Lung (tissue), 12 donors: Measurements from ENCODE around the gene IRF8. TPM values are rescaled to one million over a fixed set of nuclear protein-coding genes. Genes with fewer than 3 reads are reported as not detected.
"Not testable (repeated sequence)": the region's sequence is repeated elsewhere in the genome, so short reads cannot be mapped to it uniquely, and the experiment has no call there.

Source experiments
- ATAC-seq: fragments of 200-7000 bp; cut with Tn5 transposase; one replicate; pipeline ENCODE4 v1.9.1; 2020; ENCODE audit warnings: moderate number of reproducible peaks; ENCODE audit not compliant: insufficient read depth, low FRiP score
- DNase-seq, 3 donors: peaks; one replicate each; pipeline ENCODE4 v3.0.0-alpha.2; 2013 to 2017
- H3K27ac ChIP-seq, 2 donors: one replicate each; pipeline ENCODE4 v1.5.1; 2013; ENCODE audit warnings: mild to moderate bottlenecking in 2 of 2, moderate library complexity in 2 of 2, control low read depth in 1 of 2, inconsistent platforms in 1 of 2, low read depth in 1 of 2, low read length in 1 of 2
- H3K27me3 ChIP-seq, 3 donors: one replicate each; pipeline ENCODE4 v1.5.1; 2013; ENCODE audit warnings: low read length in 2 of 3; ENCODE audit not compliant: control insufficient read depth in 3 of 3, insufficient read depth in 3 of 3
- H3K36me3 ChIP-seq, 4 donors: one replicate each; pipeline ENCODE4 v1.5.1; 2013; ENCODE audit warnings: low read length in 4 of 4, mild to moderate bottlenecking in 1 of 4, moderate library complexity in 1 of 4; ENCODE audit not compliant: control insufficient read depth in 4 of 4, insufficient read depth in 4 of 4
- H3K4me1 ChIP-seq, 5 donors: one replicate each; pipeline ENCODE4 v1.5.1; 2013; ENCODE audit warnings: low read length in 5 of 5, mild to moderate bottlenecking in 2 of 5, moderate library complexity in 1 of 5; ENCODE audit not compliant: control insufficient read depth in 5 of 5, insufficient read depth in 5 of 5
- H3K4me3 ChIP-seq: one replicate; pipeline ENCODE4 v1.5.1; 2013; ENCODE audit warnings: mild to moderate bottlenecking, control low read depth, moderate library complexity
- H3K9ac ChIP-seq, 2 donors: one replicate each; pipeline ENCODE4 v1.5.1; 2013; ENCODE audit warnings: low read length in 2 of 2, control low read depth in 1 of 2; ENCODE audit not compliant: insufficient read depth in 1 of 2
- H3K9me3 ChIP-seq, 4 donors: one replicate each; pipeline ENCODE4 v1.5.1; 2013; ENCODE audit warnings: low read length in 3 of 4, mild to moderate bottlenecking in 1 of 4, moderate library complexity in 1 of 4; ENCODE audit not compliant: control insufficient read depth in 4 of 4, insufficient read depth in 3 of 4
- WGBS, 2 donors: extraction: QIAGEN DNeasy Blood & Tissue Kit; methylation state at CpG; one replicate each; pipeline ENCODE4 v1.1.7; 2013; 5-methylcytosine and 5-hydroxymethylcytosine counted together
- polyA plus RNA-seq, 2 donors: library from polyadenylated mRNA; stranded (reverse); fragments of 200-250 nt; gene quantifications; one replicate each; pipeline ENCODE4 v1.2.1, GENCODE V29; 2013
- total RNA-seq, 2 donors: library from RNA; depleted of rRNA in 1 of 2; stranded (reverse); fragments of >200 nt in 1 of 2; gene quantifications; one replicate each; pipeline ENCODE4 v1.2.1, GENCODE V29; 2014 to 2021
- TF ChIP-seq, protein P1 (sequence below): IDR thresholded peaks from 2 replicates; pipeline ENCODE4 v1.5.1; 2012; ENCODE audit warnings: mild to moderate bottlenecking; ENCODE audit errors: control extremely low read depth, extremely low read depth
- donor health status: control.
- donor health status: control.
- donor health status: Bipolar disorder and iron deficiency.
- donor health status: healthy.
- donor health status: DM: yes; HTN: yes; CAD: no.

Gene IRF8
- total and polyA plus RNA-seq, 4 donors, result 7.3 to 48.3 (median 37.0) TPM

DNA sequence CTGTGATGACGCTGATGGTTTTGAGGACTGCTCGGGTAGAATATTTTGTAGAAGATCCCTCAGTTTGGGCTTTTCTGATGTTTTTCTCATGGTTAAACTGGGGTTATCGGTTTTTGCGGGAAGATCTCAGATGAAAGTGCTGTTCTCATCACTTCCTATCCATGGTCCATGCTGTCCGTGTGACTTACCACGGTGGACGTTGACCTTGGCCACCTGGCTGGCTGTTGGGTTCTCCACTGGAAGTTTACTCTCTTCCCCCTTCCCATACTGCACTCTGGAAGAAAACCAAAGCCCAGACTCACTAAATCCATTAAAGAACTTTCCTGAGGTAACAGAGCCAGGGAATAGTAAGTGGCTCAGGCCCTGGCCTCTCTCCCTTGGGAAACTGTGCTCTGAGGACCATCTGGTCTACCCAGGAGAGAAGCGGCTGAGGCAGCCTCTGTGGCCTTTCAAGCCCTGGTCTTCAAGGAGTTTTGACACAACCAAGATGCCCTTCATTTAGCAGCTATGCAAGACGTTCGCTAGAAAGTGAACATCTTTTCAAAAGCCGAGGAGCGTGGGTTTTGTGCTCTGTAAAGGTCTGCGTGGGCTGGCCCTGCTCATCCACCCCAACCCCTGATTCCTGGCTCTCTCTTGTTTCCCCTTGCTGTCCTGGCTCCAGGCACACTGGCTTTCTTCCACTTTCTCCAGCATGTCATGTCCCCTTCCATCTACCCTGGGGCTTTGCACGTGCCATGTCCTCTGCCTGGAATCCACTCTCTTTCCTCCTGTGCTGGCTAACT lies 43.1 kb downstream of the IRF8 start:
- Histone ChIP-seq H3K27ac (no peak overlapping the region), H3K4me3 (no peak overlapping the region), H3K27me3 (peaks cover 0 to 4% (median 0%) of the 10 kb centered on the region in 3 donors), H3K9ac (no peak overlapping the region), H3K4me1 (no peaks in the 10 kb centered on the region), H3K36me3 (no peaks in the 10 kb centered on the region), H3K9me3 (no peaks in the 10 kb centered on the region)
- TF ChIP-seq, protein P1, sequence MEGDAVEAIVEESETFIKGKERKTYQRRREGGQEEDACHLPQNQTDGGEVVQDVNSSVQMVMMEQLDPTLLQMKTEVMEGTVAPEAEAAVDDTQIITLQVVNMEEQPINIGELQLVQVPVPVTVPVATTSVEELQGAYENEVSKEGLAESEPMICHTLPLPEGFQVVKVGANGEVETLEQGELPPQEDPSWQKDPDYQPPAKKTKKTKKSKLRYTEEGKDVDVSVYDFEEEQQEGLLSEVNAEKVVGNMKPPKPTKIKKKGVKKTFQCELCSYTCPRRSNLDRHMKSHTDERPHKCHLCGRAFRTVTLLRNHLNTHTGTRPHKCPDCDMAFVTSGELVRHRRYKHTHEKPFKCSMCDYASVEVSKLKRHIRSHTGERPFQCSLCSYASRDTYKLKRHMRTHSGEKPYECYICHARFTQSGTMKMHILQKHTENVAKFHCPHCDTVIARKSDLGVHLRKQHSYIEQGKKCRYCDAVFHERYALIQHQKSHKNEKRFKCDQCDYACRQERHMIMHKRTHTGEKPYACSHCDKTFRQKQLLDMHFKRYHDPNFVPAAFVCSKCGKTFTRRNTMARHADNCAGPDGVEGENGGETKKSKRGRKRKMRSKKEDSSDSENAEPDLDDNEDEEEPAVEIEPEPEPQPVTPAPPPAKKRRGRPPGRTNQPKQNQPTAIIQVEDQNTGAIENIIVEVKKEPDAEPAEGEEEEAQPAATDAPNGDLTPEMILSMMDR, result no peak
- WGBS, 2 donors, result 75 to 79% methylated on average over 14 of the region's 14 CpGs
- DNase-seq (no peak), ATAC-seq (no peak)

DNA sequence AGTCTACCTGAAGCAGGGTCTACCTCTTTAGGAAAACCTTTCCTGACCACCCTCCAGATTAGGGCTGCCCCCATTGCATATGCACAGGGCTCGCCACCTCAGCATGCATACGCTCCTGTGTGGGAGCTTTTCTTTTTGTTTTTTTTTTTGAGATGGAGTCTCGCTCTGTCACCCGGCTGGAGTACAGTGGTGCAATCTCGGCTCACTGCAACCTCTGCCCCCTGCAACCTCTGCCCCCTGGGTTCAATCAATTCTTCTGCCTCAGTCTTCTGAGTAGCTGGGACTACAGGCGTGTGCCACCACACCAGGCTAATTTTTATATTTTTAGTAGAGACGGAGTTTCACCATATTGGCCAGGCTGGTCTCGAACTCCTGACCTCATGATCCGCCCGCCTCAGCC lies 43.7 kb downstream of the IRF8 start:
- H3K4me3 ChIP-seq, H3K9ac ChIP-seq, H3K27me3 ChIP-seq, ATAC-seq, H3K9me3 ChIP-seq, H3K4me1 ChIP-seq, H3K27ac ChIP-seq, H3K36me3 ChIP-seq, DNase-seq: not testable (repeated sequence)
- WGBS, 2 donors, result 93 to 95% methylated on average over 10 of the region's 10 CpGs

DNA sequence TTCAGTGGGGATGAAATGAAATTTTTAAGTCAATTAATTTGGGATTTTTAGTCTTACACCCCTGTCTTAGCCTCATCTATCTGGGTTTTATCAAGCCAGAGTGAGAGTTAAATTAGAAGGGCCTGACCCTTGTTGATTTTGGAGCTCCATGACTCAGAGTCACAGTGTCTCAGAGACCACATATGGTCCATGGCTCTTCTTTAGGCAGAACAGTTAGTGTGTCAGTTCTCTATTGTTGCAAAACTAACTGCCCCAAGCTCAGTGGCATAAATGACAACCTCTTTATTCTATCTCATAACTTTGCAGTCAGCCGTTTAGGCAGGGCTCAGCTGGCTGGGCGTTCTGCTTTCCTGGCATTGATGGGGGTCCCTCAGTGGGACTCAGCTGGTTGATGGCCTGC lies 44.7 kb downstream of the IRF8 start:
- no peak overlapping the region for H3K9ac ChIP-seq
- peaks cover 0 to 4% (median 0%) of the 10 kb centered on the region in 3 donors for H3K27me3 ChIP-seq
- ATAC-seq (no peak), DNase-seq (no peak)
- no peak overlapping the region for H3K4me3 ChIP-seq
- no peaks in the 10 kb centered on the region for H3K9me3 ChIP-seq
- H3K27ac ChIP-seq, result no peak overlapping the region
- no peaks in the 10 kb centered on the region for H3K36me3 ChIP-seq
- no peaks in the 10 kb centered on the region for H3K4me1 ChIP-seq
- TF ChIP-seq, protein P1, result no peak
- WGBS, 2 donors, result 53 to 70% methylated on average over 2 of the region's 2 CpGs

DNA sequence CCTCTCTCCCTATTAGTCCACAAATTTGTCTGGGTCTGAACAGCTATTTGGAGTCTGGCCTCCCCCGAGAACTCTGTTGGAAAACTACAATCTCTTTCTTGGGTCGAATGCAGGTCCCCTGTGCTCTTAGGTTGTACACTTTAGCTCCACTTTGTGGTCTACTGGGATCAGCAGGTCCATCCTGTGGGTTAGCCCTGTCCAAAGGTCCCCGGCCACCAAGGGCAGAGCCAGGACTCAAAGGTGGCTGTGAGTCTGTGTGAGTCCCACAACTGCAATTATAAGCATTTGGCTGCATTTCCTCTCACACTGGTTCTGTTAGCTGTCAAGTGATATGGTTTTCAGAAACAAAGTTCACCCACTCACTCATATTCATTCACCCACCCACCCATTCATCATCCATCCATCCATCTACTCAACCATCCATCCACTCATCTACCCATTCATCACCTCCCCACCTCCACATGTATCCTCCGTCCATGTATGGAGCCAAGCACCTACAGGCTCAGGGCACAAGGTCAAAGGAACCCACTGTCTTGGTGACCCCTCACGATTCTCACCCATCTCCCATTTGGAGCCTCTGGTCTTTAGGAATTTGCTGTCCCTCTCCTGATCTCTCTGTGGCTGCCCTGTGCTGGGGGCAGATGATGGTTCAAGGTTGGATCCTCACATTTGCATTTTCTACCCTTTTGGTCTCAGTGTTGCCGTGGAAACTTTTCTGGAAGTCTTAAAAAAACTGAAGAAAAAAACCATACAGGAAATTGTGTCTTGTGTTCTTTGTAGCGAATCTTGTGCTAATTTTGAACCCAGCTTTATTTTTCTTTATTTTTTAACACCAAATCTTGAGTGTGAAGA lies 45.8 kb downstream of the IRF8 start:
- no peak overlapping the region for H3K4me3 ChIP-seq
- no peak overlapping the region for H3K27ac ChIP-seq
- no peaks in the 10 kb centered on the region for H3K4me1 ChIP-seq
- H3K36me3 ChIP-seq, result no peaks in the 10 kb centered on the region
- TF ChIP-seq, protein P1, result no peak
- no peak for DNase-seq
- no peak for ATAC-seq
- H3K9me3 ChIP-seq, result no peaks in the 10 kb centered on the region
- peaks cover 0 to 4% (median 0%) of the 10 kb centered on the region in 3 donors for H3K27me3 ChIP-seq
- H3K9ac ChIP-seq, result no peak overlapping the region
- WGBS, 2 donors, result 75 to 86% methylated on average over 7 of the region's 7 CpGs
